HG03342 (cell line): Measurements from ENCODE around the gene NBEA.
A peak's percentile ranks its signal among the peaks of the same experiment; 100 is the strongest.

Experiments
- ATAC-seq: cut with Tn5 transposase; IDR thresholded peaks from one replicate; pipeline ENCODE4 v1.9.1; 2021; ENCODE audit warnings: mild to moderate bottlenecking, moderate library complexity; ENCODE audit not compliant: unreplicated experiment

The NBEA gene

DNA sequence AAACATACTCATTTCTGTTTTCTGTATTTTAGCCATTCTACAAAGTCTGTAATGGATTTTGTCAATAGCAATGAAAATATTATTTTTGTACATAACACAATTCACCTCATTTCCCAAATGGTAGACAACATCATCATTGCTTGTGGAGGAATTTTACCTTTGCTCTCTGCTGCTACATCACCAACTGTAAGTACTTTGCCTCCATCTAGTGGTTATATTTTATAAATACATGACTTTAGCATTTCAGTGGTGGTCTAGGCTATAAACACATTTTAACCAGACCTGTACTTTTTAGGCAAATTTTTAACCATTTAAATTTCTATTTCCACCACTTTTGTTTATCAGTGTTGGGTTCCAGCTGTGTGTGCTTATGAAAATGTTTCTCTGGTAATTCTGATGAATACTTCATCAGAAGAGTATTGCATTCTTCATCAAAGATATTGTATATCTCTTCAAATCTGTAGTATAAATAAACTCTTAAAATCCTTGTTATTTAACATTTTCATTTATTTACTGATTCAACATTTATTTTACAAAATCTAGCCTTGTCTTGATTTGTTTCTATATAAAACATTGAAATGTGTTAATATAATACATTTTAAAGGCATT is 222.4 kb downstream of the NBEA start:
- peak; percentile 78 for ATAC-seq

DNA sequence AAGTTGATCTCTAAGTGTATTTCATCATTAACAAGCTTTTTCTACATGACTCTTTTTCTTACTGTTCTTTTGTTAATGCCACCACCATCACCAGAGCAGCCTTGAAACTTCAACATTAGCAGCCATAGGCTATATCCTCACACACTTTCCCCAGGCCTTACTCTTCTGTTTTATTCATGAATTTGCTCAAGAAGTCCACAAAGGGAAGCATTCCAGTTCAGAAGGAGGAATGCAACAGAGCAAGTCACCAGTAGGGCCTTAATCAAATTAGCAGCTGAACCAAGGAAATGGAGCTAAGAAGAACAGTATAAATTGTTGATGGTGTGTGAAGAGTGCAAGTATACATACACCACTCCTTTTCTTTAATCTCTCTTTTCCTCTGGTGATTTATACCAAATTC is 223.1 kb downstream of the NBEA start:
- no peak for ATAC-seq

DNA sequence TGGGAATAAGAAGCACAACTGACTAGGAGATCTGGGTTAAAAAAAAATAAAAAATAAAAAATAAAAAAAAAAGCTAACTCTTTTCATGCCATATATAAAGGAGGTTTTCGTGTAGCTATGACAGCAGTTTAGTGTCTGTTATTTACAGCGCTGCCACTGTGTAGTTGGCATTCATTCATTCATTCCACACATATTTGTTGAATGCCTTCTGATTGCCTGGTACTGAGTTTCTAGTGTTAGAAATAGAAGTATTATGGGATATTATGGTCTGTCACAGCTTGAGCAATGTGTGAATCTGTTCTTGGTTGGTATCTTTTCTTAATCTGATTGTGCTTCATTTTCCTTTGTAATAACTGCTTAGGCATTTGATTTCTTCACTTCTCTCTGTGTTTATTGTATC is 237.4 kb downstream of the NBEA start:
- no peak for ATAC-seq

DNA sequence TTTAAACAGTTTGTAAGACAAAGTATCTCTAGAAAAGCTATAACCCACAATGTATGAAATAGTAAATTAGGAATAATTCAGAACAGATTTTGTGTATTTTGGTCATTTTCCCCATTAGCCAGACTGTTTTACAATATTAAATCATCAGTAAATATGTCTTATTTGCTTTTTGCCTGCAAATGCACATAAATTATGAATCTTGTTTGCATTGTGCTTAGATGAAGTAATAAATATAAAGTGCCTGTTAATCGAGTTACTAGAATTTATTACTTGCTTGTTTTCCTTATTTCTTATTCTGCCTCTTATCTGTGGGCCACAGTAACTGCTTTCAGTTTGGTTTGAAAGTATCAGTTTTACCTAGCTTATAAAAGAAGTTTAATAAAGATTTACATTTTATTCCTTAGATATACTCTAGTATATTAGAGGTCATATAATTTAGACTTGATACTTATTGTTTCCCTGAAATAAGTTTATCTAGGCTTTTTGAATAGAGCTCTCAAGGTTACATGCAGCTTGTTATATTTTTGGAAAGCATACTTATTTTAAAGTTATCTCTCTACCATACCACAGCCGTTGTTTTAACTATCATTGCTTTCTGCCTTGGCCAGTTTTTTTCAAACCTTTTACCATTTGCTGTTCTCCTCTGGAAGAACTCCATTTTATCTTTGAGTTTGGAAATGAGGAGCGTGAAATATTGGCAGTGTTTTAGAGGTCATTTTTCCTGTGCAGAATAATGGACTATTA is 238.0 kb downstream of the NBEA start:
- no peak for ATAC-seq

DNA sequence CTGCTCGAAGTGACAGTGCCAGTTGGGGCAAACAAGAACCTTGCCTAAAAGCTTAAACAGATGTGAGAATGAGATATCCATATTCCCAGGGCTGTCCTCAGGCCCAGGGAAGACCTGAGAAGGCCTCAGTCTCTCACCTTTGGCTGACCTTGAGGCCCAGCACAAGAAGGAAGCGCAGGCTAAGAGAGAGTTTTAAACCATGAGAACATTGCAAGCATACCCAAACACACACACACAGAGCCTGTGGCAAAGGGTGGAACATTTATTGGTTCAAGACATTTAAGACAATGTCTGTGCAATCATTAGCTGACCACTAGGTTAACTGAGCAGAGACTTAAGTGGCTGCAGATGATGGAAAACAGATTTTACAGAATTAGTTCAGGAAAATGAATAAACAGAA is 248.2 kb downstream of the NBEA start:
- ATAC-seq, result no peak

DNA sequence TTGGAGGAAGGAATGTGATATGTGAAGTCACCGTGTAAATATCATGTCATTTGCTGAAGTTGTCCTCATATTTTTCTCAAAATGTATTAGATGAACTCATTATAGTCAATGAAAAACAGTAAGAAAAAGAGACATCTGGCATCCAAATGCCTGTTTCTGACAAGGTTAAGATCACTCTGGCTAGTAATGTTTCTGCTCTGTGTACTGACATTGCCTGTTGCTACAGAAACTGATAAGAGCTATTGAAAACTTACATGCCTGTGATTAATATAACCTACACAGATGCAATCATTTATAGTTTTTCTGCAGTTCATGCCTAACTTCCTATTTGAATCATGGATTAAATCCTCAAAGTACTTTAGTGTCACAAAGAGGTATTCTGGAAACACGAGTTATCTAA is 249.8 kb downstream of the NBEA start:
- ATAC-seq, result no peak

DNA sequence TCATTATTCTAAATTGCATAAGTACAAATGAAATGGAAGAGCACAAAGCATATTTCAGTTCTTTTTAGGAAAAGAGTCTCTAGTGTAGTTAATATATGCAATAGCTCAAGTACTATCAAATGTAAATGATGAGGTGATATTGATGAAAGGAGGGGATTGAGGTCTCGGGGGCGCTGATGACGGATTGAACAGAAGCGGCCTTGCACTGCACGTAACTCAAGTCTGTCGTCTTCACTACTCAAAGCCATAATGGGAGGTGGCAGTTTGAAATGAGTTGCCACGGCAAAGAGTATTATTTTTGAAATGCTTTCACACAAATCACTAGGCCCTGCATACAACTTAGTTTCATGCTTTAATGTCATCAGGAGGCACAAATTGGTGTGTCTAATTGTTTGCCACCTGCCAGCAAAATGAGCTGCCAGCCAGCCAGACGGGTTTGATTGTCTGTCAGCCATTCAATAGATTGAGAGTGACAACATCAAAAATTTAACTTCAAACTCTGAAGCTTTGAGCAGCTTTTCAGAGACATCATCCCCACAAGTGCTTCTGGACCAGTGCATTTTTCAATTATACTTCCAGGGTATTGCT is 256.6 kb downstream of the NBEA start:
- ATAC-seq, result no peak

DNA sequence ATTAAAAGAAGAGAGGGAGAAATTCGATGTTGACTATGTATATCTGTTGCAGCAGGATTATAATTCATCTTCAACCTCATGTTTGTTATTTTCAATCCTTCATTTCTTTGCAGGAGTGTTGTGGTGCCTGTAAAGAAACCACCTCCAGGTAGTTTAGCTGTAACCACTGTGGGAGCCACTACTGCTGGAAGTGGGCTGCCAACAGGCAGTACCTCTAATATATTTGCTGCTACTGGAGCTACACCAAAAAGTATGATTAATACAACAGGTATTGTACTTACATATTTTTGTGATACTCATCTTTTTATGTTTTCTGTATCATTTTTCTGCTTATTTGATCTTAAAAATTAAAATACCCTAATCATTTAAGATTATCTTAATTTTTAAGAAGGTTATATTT is 266.5 kb downstream of the NBEA start:
- ATAC-seq, result no peak

DNA sequence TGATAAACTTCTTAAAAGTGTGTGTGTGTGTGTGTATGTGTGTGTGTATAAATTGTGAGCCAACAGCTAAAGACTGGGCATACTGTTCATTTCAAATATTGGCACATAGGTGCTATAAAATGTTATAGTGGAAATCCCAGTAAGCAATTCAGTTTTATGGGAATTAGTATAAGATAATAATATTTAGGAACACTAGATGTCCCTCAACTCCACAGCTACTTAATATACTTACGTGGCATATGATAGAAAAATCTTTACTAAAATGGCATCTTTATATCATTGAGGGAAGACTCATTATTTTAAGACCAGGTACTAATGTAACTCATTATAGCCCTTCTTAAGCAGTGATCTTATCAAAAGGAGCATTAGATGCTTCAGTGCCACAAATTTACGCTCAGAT is 268.2 kb downstream of the NBEA start:
- no peak for ATAC-seq

DNA sequence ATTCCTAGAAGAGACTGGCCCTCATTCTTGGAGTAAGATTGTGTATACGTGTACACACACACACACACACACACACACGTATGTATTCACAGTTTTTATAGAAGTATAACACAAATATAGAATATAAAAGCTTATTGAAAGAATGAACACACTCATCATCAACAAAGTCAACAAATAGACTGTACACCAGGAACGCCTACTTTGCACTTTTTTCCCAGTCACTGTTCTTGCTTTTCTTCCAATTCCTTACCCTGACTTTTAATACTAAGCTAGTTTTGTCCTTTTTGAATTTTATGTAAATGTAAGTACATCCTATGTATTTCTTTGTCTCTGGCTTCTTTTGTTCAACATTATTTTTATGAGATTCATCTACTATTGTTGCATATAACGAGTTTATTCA is 269.9 kb downstream of the NBEA start:
- ATAC-seq, result no peak

DNA sequence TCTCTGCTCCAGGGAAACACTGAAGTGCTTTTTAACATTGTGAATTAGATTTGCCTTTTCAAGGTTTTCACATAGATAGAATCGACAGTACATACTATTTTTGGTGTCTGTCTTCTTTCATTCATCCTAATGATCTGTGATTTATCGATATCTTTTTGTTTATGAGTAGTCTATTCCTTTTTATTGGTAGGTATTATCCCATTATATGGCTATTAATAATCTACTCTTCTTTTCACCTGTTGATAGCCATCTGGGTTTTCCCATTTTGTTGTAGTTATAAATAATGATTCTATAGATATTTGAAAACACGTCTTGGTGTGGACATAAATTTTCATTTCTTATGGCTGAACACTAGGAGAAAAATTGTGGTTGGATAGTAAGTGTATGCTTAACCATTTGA is 271.8 kb downstream of the NBEA start:
- ATAC-seq, result no peak

DNA sequence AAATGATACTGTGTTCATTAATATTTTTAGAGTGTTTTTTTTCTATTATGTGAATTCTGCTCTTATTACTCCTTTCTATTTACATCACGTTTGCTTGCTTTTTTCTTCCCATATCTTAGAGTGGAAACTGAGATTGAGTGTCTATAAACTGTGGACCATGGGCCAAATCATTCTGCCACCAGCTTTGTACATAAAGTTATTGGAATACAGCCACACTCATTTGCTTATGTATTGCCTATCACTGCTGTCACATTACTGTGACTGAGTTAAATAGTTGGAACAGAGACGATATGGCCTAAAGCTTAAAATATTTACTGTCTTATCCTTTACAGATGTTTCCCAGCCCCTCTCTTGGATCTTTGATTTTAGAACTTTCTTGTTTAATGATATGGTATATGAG is 274.1 kb downstream of the NBEA start:
- no peak for ATAC-seq

DNA sequence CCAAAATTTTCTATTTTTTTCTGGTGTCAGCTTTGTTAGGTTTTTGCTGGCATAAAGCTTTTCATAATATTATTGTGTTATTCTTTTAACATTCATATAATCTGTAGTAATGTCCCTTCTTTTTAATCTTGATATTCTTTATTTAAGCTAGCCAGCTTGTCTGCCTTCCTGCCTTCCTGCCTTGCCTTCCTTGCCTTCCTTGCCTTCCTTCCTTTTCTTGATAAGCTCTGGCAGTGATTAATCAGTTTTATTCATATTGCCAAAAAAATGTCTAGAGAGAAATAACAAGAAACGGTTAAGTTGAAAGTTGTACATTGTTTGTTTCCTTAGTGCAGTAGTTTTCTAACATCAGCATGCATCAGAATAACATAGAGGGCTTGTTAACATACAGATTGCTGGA is 277.0 kb downstream of the NBEA start:
- no peak for ATAC-seq

DNA sequence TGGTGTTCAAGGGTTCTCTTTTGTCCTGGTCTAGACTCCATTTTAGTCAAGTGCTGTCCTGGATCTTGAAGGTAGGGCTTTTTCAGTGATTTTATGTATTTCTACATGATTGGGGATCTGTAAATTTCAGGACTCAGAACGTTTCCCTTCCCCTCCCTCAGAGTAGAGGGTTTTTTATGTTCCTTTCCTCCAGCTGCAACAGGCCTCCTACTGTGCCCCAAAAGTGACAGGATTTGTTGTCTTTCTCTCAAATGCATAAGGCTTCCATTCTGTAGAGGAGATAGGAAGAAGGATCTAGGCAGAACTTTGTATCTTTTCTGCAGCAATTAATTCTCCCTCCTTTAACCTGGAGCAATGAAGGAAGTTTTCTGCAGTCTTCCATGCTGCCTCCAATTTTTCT is 283.1 kb downstream of the NBEA start:
- no peak for ATAC-seq

DNA sequence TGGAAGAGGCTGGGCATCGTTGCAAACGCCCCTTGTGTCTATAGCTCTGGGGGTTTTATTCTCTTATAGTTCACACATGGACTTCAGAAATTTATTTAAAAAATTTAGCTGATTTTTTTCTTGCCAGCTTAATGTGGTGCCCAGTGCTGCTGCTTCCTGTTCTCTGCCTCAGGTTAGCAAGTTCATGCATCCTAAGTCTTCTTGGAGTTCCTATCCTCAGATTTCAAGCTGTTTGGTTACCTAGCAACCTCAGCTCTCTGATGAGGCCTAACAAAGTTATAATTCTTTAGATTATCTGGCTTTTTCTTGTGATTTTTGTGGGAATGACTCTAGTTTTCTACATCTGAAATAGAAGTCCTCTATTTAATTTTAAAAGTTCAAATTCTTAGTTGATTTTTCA is 283.5 kb downstream of the NBEA start:
- ATAC-seq, result no peak

DNA sequence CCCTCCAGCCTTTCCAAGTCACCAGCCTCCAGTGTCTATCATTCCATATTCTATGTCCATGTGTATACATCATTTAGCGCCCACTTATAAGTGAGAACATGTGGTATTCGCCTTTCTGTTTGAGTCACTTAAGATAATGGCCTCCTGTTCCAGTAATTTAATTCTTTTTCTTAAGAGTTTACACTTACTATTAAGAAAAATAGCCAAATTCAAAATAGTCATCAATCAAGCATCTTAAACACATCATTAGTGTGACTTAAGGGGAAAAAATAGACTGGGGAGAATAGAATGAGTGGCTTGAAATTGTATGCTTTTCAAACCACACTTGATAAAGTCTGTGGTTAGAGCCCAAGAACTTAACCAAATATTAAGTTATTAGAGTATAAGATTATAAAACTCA is 286.5 kb downstream of the NBEA start:
- ATAC-seq, result no peak

DNA sequence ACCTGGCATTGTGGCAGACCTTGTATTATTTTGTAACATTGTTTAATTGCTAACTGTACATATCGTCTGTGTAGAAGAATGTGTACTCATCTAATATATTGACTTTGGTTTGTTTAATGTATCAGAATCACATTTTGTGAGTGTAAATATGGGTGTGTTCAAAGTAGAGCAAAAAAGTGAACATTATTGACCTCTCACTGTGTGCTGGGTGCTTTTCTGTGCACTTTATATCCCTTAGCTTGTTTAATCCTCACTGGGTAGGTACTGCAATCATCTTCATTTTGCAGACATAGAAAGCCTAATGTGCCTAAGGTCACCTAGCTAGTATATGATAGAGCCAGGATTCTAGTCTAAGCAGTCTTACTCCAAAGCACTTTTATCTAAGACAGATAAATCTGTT is 289.4 kb downstream of the NBEA start:
- no peak for ATAC-seq

DNA sequence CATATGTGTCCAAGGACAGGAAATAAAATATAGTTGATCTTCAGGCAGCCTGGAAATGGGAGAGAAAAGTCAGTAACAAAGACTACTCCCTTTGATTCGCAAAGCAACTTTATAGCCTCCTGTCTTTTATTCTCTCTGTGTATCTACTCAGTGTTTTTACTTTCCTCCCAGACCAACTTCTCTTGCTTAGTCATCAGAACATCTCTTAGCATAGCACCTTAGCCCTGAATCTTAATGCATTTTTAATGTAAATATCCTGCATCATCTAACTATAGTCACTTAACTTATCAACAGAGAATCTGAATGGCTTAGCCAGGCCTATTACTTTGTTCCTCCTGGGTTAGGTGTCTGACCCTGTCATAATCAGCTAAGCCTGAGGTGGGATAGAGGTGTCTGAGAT is 296.2 kb downstream of the NBEA start:
- no peak for ATAC-seq

DNA sequence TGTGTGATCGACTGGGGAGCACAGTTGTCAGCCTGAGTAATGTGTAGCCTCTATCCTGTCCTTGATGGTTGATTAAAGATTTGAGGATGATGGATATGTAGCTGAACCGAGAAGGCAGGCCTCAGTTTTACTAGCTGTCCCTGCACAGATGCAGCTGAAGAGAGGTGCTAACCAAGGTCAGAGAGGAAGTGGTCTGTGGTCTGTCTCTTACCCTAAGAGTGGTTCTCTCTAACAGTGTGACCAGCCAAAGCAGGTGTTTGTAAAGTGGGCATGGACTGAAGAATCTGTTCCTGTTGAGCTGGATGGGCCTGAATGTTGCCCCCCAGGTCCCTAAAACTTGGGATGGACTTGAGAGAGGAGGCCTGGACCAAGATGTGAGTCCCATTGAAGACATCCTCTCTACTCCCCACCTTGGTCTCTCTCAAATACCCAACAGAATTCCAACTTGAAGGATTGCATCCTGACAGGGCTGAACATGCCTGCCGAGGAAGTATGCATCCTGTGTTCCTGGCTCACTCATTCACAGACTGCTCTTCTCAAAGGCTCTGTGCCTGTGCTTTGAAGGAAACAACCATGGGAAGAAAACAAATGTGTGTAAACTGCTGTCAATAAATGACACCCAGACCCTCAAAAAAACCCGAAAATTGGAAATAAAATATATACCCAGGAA is 310.6 kb downstream of the NBEA start:
- peak; percentile 86 for ATAC-seq

DNA sequence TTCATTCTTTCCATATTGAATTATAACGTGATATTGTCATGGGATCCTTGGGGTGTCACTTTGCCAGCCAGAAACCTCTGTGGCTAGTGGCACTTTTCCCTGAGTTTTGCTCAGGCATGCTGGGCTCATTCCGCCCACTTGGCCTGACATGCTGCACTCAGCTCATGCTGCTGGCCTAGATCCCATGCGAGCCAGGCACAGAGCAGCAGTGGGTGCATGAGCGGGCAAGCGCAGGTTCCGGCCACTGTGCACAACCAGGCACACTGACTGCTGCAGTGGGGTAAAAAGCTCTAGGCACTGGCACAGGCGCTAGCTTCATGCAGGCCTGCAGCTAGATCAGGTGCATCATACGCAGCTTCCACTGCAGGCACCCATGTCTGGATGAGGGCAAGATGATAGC is 313.2 kb downstream of the NBEA start:
- no peak for ATAC-seq

DNA sequence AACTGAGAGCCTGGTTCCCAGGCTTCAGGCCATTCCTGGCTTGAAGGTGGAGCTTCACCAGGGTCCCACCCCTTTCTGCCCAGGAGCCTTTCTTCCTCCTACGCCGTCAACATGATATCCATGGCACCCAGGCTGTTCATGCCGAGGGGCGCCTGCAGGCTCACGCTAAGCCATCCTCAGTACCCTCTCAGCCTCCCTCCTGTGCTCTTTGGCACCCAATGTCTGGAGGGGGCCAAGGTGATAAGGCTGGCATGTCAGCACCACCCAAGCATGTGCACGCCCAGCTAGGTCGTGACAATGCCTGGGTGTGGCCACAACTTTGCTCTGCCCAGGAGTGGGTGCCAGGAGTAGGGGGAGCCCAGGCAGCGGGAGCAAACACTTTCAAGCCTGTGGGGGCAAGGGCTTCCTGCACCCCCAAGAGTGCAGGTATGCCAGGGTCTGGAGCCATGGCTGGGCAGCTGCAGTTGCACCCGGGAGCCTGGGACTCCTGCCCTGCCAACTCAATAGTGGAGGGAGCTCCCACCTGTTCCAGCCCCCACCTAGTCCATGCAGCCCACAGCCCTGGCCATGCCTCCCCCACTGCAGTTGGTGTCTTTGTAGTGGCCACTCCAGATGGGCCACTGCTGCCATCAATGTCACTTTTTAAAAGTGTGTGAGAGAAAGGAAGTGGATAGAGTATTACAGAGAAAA is 314.5 kb downstream of the NBEA start:
- ATAC-seq, result no peak
